GM18499 (cell line): ENCODE results near the gene LDB2.

Experiments used
- ATAC-seq: cut with Tn5 transposase; IDR thresholded peaks from one replicate; pipeline ENCODE4 v1.9.1; 2021; ENCODE audit warnings: moderate number of reproducible peaks; ENCODE audit not compliant: insufficient read depth, unreplicated experiment

Gene LDB2

DNA sequence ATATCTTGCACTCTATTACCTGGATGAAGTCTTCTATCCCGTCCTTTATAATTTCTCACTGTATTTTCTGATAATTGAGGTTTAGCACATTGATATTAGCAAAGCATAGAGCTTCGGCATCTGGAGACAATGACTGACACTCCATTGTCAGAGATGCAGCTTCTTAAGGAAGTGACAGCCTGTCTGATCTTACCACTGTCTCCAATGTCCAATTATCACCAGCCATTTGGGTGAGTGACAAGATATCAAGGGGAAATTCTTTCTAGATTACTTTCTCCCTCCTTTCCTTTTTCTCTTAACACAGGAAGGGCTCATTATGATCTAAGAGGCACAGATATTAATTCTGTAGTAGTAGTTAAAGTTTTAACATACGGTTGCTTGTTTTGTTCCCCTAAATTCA, 86.4 kb downstream of the LDB2 start:
- ATAC-seq: no peak

DNA sequence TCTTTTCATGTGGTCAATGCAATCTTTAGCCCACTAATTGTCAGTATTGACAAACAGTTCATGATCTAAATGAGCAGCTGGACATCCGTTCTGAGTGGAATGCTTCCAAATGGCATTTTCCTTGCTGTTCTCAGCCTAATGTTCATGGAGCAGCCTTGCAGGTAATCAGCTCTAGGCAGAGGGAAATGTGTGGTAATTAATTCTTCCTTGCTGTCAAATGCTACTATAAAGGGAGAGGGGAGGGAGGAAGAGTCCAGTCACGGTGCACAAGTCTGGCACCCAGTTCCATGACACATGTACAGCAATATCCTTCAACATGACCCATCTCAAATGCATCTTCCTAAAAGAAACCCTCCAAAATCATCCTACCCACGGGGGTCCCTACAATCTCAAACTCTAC, 88.5 kb downstream of the LDB2 start:
- no peak for ATAC-seq

DNA sequence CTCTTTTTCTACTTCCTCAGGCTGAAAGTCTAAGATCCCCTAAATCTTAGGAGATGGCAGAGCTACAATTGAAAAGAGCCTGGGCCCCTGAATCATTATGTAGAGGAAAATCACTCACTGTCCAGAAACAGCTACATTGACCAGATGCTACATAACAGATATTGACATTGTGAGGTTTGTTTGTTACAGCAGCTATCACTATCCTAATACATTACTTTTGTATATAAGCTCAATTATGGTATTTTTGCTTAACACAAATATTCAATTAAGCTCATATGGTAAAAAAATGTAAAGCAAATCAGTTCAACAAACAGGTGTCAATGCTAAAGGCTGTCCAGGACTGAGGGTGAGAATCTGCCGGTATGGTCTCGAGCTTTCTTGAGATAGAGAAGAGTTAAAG, 89.4 kb downstream of the LDB2 start:
- no peak for ATAC-seq

DNA sequence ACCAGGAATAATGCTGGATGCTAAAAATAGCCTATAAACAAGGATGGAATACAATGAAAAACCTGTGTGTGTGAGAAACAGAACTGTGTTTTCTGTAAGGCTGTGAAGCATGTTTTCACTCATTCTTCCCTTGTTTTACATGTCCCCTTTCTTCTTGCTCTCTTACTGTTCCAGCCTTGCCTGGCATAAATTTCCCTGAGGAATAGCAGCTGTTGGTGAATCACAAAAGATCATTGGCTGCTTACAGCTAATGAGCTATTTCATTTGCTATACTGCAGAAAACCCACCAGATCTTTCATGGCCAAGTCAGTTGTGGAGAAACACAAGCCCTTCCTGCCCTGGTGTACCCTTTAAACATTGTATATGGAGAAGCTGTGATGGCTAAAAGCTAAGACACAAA, 91.1 kb downstream of the LDB2 start:
- ATAC-seq: no peak

DNA sequence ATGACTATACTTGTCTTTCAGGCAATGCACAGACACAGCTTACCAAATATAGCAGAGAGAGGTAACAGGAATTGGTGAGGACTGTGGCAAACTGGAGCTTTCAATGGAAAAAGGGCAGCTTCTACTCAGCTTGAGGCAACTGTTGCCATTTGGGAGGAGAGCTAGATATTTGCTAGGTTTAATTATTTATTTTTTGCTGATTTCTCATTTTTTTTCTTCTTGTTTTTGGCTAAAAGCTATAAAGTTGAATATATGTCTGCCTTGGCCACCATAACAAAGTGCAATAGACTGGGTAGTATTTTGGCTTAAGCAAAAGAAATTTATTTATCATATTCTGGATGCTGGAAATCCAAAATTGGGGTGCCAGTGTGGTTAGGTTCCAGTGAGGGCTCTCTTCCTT, 93.9 kb downstream of the LDB2 start:
- ATAC-seq: no peak

DNA sequence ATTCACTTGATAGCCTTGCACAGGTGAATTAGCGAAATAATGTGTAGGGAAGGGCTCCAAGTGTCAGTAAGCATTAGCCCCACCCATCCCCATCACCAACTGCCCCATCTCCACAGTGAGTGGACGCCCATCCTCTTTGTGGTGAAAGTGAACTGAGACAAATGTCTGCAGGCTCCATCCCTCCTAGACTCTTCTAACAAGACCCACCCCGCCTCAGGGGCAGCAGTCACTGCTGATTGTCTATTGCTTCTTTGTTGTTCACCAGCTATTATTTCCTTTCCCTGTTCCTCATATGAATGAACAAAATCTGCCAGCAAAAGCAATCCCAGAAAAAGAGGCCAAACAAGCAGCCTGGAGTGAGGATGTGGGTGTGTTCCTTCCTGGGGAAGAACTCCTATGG, 96.4 kb downstream of the LDB2 start:
- ATAC-seq: no peak

DNA sequence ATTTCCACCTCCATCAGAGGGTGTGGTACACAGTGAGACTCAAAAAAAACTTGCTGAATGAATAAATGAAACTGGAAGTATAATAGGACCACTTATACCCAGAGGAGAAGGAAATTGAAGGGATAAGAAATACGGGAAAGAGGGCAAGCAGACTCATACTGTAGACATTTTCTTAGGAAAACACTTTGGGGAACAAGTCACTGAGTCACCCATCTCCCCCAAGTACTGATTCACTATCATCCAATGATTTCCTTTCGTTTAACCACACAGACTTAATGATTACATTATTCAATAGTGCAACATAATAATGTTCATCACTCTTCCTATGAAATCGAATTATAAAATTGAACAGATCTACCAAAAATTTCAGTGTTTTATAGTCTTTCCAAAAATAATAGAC, 97.1 kb downstream of the LDB2 start:
- ATAC-seq: no peak

DNA sequence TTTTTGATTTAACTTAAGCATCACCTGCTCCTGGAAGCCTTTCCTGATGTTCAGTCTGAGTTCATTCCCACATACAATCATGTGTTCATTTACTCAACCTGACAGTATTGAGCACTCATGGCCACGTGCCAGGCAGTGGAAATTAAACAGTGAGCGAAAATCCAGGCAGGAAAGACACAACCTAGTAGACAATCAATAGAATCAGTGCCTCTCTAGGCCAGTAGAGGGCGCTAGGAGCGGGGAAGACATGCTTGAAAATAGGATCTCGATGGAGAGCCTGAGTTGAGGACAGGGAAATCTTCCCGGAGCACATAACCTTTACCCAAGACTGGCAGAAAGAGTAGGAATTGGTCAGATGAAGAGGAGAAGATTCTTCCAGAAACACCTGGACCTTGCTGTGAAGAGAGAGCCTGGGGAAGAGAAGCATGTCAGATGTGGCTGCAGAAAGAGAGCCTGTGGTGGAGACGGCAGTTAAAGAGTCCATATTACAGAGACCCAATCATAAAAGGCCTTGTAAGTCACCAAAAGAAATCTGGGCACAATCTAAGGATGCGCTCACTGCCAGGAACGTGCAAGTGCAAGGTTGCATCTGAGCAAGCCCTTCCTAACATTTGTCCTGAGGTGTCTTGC, 103.5 kb downstream of the LDB2 start:
- ATAC-seq: no peak

DNA sequence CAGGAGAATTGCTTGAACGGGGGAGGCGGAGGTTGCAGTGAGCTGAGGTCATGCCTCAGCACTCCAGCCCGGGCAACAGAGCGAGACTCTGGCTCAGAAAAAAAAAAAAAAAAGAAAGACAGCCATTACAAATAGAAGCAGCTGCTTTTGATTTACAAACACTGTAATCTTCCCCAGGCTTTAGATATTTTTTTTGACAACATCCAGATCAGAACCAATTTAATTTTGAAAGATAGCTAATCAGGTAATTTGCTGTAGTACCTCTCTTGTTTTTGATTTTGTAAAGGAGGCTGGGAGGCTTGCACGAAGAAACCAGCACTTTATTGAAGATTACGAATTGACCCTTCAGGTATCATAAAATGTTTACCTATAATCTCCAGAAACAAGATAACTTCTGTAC, 107.0 kb downstream of the LDB2 start:
- ATAC-seq: no peak

DNA sequence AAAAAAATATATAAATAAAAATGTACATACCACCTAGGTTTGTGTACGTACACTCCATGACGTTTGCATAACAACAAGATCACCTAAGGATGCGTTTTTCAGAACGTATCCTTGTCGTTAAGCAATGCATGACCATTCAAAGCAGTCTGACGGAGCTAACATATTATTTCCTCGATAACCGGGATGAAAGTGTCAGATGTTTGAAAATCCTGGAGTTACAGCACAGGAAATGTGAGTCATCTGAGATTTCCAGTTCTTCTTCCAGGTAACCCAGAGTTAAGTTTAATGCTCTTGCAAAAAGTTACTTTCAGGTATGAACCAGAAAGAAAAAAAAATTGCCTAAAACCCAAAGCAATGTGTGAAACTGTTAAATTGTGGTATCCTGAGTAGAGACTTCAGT, 107.9 kb downstream of the LDB2 start:
- no peak for ATAC-seq

DNA sequence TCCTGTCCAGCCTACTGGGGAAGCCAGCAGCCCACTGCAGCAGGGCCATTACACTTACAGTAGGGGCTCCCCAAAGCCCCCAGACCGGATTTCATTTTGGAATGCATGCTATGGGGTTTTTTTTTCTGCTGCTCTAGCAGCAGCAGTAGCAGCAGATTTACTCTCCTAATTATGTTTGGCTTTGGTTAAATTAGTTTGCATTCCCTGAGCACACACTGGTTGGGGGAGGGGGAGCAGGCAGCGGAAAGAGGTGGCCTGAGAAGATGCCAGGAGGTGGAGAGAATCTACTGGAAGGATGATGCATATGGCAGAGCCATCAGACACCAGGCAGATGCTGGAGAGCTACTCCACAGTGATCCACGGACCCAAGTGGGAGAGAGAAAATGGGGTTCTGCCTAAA, 109.6 kb downstream of the LDB2 start:
- ATAC-seq: no peak

DNA sequence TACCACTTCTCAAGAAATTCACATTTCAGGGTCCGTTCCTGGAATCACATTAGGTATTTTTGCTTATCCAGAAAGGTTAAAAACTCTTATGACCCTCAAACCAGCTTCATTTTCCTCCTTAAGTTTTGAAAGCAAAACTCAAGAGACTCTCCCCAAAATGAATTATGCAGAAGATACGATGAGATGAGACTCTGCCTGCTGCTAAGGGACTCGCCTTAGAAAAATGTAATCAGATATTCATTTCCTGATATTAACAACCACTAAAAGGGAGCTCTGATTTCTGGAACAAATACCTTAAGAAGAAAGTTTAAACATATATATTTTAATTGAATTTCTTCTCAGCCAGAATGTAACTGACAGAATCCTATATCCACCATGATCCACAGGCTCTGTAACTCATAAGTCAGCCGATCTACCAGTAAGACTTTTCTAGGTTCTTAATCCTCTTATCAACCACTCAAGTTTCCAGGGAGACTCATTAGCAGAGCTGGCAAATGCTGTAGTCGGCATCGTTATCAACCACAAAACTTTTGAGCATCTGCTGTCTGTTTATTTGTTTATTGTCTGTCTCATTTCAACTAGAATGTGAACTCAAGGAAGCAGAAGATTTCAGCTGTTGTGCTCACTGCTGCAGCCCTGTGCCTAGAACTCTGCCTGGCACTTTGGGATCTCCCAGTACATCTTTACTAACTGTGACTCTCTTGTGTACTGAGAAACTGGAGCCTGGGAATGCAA, 112.5 kb downstream of the LDB2 start:
- no peak for ATAC-seq

DNA sequence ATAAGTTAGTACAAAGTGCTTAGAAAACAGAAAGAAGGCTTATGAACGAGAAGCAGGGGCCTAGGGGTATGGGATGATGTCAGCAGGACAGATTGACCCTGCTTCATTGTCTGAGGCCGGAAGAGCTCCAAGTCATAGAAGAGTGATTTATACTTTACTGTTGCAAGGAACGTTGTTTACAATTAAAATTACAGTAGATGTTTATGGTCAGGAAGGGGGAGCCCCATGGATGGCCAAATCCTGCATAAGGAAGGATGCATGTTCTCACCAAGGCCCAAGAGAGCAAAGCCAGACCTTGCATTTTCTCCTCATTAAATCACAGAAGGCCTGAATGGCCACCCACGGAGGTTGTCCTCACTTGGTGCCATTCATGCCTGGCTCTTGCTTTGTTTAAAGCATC, 115.3 kb downstream of the LDB2 start:
- ATAC-seq: no peak

DNA sequence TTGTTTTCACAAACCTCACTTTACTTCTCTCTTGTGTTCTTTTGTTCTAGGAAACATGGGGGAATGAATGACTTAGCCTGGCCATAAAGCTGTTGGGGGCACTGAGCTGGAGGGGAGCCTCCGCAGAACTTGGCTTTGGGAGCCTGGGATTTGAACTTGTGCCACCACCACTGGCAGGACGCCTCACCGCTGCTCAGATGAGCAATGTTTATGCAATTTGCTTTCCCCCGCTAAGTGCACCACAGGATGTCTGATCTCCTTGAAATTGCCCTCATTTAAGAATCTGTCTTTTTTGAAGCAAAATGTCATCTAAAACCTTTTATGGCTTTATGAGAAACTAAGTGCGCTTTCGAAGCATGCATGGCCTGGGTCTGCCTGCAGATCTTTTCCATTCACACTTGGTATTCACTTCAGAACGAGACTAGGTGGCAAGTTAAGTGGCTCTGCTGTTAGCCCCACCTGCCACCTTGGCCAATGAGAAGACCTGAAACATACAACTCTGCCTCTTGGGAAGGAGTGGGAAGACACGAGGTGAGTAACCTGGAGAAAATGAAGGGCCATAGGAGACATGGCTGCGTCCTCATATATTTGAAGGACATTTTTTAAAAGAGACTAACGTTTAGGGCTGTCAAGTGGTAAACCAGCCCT, 119.3 kb downstream of the LDB2 start:
- no peak for ATAC-seq

DNA sequence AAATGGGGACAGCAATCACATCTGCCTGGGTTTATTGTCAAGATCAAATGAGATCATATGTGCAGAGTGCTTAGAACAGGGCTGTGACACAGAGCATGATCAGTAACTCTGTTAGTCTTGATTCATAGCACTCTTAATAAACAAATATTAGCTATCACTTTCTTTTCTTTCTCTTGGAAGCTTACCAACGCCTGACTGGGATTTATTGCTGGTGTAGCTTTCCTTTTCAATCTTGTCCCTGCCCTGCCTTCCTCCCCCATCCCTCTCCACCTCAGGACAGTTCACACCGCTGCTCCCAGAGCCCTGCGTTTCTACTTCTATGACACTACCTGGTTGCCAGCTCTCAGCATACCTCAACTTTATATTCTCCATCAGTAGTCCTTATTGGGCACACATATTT, 120.7 kb downstream of the LDB2 start:
- ATAC-seq: no peak

DNA sequence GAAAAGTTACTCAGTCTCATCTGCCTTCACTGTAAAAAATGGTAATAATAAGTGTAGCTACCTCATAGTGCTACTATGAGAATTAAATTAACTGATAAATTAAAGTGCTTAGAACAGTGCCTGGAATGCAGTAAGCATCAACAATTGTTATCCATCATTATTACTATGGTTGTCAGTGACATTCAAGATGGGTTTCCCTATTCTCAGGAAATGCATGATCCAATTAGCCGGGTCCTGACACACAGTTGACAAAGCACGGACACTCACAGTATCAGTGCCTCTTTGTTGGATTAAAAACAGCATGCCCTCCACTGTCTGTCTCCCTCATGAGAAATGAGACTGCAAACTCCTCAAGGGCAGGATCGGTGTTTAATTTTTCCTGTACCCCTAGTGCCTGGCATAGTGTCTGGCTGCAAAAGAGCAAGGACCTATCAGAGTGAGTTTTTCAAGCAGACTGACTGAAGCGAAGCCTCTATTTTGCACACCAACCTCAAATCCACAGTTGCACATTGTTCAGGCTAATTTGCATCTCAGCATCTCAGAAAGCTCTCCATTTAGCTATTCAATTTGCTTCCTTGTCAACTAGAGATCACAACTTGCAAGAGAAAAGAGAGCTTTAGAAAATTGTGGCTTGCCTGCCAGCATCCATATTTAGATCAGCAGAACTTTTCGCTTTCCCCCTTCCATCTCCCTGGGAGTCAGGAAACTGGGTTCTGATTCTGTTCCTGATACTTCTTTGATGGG, 122.9 kb downstream of the LDB2 start:
- no peak for ATAC-seq

DNA sequence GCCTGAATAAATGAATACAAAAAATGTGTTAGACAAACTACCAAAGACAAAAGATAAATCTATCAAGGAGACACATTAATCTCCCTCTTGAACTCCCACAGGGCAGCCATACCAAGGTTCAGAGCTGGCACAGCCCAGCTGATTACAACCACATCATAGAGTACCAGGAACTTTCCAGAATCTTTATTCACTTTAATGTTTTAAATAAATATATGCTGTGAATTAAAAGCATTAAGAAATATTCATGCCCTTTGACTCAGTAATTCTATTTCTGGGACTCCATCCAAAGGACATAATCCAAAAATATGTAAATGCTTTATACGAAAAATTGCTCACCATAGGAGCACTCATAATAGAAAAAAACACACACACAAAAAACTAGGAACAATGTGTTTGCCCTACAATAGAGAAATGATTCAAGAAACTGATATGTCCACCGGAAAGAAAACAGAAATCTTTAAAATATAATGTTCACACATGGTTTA, 126.0 kb downstream of the LDB2 start:
- no peak for ATAC-seq

DNA sequence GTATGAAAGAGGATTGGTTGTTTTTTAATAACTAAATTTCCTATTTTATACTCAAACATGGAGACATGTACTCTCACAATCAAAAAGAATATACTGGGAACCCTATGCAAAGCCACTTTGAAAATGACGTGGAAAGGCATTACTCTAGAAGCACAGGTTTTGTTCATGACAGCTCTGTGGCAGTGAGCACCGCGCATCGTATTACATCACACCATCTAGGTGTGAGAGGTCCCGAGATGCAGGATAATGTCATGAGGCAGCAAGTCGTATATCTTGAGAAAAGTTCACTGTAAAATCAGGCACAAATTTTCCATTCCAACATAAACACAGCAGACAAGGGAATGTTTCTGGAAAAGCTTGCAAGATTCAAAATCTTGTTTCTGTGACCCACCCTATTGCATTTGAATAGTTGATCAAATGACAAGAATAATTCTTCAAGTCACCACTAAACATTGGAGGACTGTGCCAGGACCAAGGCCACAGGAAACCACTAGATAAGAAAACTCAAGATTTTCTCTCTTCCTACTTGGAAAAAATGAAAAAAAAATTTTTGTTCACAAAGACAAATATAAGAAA, 127.6 kb downstream of the LDB2 start:
- ATAC-seq: no peak

DNA sequence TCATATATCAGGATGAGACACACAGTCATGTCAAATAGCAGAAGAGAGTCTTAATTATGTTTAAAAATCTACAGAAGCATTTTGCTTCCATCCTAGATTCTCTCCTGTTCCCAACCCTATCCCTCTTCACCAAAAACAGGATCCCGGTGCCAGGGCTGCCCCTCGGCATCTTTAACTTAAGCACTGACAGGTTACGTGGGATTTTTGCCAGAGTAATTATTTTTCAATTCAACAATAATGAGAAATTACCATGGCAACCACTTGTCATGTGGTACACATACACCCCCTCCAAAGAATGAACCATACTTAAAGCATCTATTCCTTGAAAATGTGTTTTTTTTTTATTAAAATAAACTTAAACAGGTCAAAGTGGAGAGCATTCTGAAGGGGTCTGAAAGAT, 130.6 kb downstream of the LDB2 start:
- no peak for ATAC-seq

DNA sequence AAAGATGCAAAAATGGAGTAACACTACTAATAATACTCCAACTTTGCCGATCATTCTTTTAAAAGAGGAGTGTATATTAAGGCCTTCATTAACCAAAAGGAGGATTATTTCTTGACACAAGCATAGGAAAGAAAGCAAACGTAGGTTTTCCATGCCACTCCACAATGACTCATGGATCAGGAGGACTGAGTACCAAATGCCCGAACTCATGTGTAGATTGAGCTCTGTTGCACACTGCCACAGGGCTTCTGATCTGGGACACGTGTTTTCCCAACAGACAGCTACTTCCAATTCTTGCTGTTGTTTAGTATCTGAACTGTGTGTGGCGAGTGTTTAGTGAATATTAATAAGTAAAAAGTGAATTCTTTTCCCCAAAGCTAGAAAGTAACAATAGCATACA, 131.2 kb downstream of the LDB2 start:
- no peak for ATAC-seq

DNA sequence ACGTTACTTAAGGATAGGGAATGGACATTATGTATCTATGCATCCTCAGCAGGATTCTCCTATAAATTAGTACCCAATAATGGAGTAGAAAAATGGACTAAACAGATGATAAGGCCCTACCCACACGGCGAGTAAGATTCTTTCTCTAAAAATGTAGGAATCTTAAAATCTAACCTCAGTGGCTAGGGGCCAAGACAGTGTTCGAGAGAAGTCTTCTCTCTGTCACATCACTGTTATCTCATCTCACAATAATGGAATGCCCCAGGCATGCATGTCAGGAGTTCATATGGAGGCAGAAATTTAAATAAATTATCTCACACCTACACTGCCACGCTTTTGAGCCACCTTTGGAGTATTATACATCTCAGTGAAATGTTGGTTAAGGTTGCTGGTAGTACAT, 132.9 kb downstream of the LDB2 start:
- ATAC-seq: no peak
